ENCODE measurements around the gene SHD.
"Not testable (repeated sequence)": the region's sequence is repeated elsewhere in the genome, so short reads cannot be mapped to it uniquely, and the experiment has no call there.

The SHD gene

GRCh38 chr19:4267101-4267900, 11.8 kb upstream of the SHD start:
- DNase-seq (ENCODE audit: low read depth in 2 of 2): peak in 1 of 2 donors; percentile 48

DNA sequence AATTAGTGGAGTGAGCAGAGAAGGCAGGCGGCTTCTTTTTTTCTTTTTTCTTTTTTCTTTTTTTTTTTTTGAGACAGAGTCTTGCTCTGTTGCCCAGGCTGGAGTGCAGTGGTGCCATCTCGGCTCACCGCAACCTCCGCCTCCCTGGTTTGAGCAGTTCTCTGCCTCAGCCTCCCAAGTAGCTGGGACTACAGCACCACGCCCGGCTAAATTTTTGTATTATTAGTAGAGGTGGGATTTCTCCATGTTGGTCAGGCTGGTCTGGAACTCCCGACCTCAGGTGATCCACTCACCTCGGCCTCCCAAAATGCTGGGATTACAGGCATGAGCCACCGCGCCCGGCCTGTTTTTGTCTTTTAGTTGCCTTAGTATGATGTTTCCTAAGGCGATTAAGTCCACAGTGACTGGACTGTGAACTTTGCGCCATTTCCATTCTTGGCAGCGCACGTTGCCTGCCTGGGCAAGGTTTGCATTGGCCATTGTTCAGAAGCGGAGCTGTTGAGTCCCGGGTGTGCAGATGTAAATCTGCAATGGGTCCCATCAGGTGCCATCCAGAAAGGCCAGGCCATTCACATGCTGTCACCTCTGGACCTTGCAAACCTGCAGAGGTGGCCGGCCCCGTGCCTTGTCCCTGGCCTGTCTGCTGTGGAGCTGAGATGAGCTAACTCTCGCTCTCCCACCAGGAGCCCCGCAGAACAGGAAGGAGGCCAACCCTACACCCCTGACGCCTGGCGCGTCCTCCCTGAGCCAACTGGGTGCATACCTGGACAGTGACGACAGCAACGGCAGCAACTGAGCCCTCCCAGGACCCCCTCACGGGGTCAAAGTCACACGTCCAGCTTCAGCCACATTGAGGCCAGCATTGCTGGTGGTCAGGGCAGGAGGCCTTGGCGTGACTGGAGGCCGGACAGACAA, 10.9 kb upstream of the SHD start:
- DNase-seq (ENCODE audit: low read depth in 2 of 2): no peak

GRCh38 chr19:4268816-4269430, 10.1 kb upstream of the SHD start:
- DNase-seq (ENCODE audit: low read depth in 2 of 2): no peak

- no peak for DNase-seq (ENCODE audit: low read depth in 2 of 2)
These were observed 6.2 kb upstream of the SHD start for GRCh38 chr19:4272894-4273293.

GRCh38 chr19:4274321-4274686, 4.8 kb upstream of the SHD start:
- DNase-seq (ENCODE audit: low read depth in 2 of 2): not testable (repeated sequence)

GRCh38 chr19:4277191-4277696, 1.8 kb upstream of the SHD start:
- no peak for DNase-seq (ENCODE audit: low read depth in 2 of 2)

GRCh38 chr19:4278010-4278409, 1.1 kb upstream of the SHD start:
- DNase-seq (ENCODE audit: low read depth in 2 of 2): no peak

GRCh38 chr19:4279267-4279529, 132 bp downstream of the SHD start:
- DNase-seq (ENCODE audit: low read depth in 2 of 2): no peak

DNA sequence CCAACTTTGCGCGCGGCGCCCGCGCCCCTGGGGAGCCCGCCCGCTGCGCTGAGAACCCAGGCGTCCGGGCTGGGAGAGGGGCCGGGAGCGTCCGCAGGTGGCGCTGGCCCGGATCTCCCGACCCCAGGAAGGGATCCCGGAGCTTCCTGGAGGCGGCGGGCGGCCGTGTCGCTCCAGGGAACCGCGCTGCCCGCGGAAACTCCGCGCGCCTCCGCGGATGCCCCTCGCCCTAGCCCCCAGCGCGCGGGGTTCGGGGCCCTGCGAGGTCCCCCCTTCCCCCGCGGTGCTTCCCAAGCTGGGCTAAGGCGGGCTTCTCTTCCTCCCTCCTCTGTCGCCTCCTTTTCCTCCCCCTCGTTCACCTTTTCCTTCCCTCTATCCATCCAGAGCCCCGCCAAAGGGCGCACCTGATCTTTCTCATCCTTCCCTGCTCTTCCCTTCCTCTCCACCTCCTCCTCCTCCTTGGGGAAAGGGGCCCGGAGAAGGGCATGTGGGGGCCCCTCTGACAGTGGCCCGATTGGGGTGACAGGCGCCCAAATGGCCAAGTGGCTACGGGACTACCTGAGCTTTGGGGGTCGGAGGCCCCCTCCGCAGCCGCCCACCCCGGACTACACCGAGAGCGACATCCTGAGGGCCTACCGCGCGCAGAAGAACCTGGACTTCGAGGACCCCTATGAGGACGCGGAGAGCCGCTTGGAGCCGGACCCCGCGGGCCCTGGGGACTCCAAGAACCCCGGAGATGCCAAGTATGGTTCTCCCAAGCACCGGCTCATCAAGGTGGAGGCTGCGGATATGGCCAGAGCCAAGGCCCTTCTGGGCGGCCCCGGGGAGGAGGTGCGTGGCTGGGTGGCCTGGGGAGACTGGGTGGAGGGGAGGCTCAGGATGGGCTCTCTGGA, 710 bp downstream of the SHD start:
- no peak for DNase-seq (ENCODE audit: low read depth in 2 of 2)

DNA sequence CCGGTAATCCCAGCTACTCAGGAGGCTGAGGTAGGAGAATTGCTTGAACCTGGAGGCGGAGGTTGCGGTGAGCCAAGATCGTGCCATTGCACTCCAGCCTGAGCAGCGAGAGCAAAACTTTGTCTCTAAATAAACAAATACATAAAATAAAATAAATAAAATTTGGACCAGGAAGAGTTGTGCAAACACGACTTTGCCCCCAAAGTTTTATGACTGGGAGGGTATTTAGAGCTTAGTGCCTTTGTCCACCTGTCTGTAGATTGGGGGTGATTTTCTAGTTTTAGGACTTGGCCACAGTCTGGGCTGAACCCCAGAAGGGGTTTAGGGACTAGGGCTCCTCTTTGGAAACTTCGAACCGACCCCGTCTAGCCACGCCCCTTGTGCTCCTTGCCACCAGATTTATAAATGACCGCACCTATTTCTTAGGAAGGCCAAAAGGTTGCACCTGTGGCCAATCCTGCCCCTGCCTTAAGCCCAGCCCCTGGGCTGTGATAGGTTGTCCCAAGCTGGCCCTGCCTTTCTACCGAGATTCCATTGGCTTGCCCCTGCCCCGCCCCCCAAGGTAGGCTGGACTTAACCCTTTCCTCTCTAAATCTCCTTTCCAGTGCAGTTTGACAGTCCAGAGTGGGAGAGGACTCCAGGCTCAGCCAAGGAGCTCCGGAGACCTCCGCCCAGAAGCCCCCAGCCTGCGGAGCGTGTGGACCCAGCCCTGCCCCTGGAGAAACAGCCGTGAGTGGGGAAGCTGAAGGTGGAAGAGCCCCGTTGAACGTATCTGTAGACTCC, 5.3 kb downstream of the SHD start:
- DNase-seq (ENCODE audit: low read depth in 2 of 2): no peak

GRCh38 chr19:4284974-4285373, 5.9 kb downstream of the SHD start:
- DNase-seq (ENCODE audit: low read depth in 2 of 2): no peak

DNA sequence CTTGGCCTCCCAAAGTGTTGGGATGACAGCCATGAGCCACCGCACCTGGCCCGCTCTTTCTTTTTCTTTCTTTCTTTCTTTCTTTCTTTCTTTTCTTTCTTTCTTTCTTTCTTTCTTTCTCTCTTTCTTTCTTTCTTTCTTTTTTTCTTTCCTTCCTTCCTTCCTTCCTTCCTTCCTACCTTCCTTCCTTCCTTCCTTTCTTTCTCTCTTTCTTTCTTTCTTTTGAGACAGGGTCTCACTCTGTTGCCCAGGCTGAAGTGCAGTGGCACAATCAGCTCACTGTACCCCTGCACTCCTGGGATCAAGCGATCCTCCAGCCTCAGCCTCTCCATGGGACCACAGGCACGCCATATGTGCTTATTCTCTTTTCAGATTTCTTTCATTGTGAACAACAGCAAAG, 7.1 kb downstream of the SHD start:
- not testable (repeated sequence) for DNase-seq (ENCODE audit: low read depth in 2 of 2)

DNA sequence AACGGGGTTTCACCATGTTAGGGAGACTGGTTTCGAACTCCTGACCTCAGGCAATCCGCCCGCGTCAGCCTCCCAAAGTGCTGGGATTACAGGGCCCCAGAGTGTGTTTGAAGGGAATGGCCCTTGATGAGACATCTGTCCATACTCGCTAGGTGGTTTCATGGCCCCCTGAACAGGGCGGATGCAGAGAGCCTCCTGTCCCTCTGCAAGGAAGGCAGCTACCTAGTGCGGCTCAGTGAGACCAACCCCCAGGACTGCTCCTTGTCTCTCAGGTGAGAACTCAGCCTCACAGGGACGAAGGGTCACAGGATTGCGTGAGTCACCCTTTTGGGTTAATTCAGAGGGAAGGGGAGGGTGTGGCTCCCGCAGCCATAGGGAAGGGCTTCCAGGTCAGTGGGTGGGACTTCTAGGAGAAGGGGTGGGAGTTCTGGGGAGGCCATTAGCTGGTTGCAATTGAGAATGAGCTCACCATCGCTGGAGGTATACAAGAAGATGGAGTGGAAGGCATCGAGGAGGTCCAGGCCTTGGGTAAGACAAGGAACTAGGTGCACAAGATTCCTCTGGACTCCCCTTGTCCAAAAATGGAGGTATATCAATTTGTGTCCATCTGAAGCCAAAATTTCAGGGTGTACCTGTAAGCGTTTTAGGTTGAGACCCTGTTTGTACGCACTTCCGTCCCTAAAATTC, 9.2 kb downstream of the SHD start:
- no peak for DNase-seq (ENCODE audit: low read depth in 2 of 2)

- DNase-seq (ENCODE audit: low read depth in 2 of 2): no peak
These were observed 12.2 kb downstream of the SHD start for GRCh38 chr19:4291184-4291732.

DNA sequence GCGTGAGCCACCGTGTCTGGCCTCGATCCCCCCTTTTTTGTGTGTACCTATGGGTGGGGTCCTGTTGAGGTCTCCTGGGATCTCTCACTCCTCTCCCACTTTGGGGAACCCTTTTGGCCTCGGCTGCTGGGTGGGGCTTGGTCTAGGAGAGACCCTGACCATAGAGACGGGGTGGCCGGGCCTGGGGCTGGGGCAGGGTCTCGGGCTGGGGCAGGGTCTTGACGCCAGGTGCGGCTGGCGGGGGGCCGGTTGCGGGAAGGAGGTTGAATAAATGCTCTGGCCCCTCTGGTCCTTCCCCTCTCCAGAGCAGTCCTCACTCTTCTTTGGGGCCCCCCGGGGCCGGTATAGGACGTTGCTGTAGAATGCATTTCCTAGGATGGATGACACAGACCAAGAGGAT, 13.4 kb downstream of the SHD start:
- no peak for DNase-seq (ENCODE audit: low read depth in 2 of 2)

- DNase-seq (ENCODE audit: low read depth in 2 of 2): no peak
These were observed 15.3 kb downstream of the SHD start for GRCh38 chr19:4294389-4294788.

DNA sequence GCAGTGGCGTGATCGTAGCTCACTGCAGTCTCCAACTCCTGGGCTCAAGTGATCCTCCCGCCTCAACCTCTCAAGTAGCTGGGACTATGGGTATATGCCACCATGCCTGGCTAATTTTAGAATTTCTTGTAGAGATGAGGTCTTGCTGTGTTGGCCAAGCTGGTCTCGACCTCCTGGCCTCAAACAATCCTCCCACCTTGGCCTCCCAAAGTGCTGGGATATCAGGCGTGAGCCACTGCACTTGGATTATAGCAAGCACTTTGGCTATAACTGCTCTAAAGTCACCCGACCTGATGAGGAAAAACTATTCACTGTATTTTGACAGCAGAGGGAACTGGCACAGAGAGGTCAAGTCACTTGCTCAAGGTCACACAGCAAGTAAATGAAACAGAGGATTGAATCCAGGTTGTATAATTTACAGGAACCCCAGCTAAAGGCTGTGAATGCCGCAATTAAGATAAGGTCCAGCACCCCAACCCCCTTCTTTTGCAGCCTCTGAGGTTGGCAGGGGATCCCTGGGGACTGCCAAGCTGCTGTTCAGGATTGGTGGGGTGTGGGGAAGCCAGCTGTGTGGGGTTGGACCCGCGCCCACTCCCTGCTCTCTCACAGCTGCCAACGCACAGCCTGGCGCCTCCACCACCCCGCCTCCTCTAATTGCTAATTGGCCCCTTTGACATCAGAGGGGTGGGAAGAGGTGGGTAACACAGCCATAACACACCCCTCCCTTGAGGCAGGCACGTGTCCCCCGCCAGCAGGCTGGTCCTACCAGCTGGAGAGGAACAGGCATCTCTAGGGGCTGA, 17.1 kb downstream of the SHD start:
- no peak for DNase-seq (ENCODE audit: low read depth in 2 of 2)

DNA sequence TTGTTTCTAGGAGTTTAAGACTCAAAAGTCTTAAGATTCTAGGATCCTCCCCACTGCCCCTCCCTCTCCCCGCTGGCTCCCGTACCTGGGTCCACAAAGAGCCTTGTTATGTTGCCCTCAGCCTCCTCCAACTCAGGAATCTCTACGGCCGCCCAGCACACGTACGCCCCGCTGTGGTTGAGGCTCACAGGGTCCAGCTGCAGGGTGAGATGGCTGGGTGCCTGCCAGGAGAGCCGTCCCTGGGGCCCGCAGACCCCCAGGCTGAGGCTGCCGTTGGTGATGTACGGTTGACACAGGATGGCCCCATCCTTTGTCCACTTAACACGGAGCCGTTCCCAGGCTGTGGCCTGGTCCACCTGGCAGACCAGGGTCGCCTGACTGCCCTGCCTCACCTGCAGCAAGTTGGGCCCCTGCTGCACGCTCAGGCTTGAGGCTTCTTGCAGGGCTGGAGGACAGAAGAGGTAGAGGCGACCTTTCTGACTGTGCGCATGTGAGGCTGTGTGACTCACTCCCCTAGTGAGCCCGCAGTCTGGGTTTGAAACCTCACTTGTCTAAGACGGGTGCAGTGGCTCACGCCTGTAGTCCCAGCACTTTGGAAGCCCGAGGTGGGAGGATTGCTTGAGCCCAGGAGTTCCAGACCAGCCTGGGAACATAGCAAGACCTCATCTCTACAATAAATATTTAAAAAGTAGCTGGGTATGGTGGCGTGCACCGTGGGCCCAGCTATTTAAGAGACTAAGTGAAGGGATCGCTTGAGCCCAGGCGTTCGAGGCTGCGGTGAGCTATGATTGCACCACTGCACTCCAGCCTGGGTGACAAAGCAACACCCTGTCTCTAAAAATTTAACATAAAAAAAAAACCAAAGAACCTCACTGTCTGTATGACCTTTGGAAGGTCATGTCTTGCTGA, 19.1 kb downstream of the SHD start:
- no peak for DNase-seq (ENCODE audit: low read depth in 2 of 2)

All from stimulated activated CD4-positive, alpha-beta T cell treated with anti-CD3 and anti-CD28 coated beads, Interleukin-15, amount 100 ng/mL, for 48 hours (primary cell).